Endothelial cell of umbilical vein (primary cell): ENCODE measurements around the gene LMO7. TPM values are rescaled to one million over a fixed set of nuclear protein-coding genes. Genes with fewer than 3 reads are reported as not detected.
A peak's percentile ranks its signal among the peaks of the same experiment; 100 is the strongest.

Experiments used
- BruUV-seq: library from RNA; stranded (reverse); fragments of 400-500 nt; replicated peaks from 2 replicates; lab custom pipeline; 2021; lab: Mats Ljungman, UMichigan
- CTCF ChIA-PET: fragments of 300-600, 350-600 bp; sonication (Branson Sonifier 250); formaldehyde crosslinking; loops from one replicate; lab custom pipeline; 2021; ENCODE audit warnings: antibody characterized with exemption, inconsistent platforms; lab: Charles Lee
- POLR2A ChIA-PET: fragments of 300-600, 350-600 bp; sonication (Branson Sonifier 250); formaldehyde crosslinking; loops from one replicate; lab custom pipeline; 2021; ENCODE audit warnings: antibody characterized with exemption, inconsistent platforms; lab: Charles Lee
- DNase-seq: peaks from one replicate; pipeline ENCODE4 v3.0.0-alpha.2; 2011; ENCODE audit warnings: low read depth, low spot score
- FAIRE-seq: peaks from 2 replicates; lab custom pipeline; 2011; peaks lifted over from hg19 to GRCh38; lab: Jason Lieb, UNC
- H2AFZ ChIP-seq: 2 replicates; pipeline ENCODE4 v1.6.0; 2012; ENCODE audit warnings: low read depth, low read length, control low read depth, inconsistent platforms
- H3K27ac ChIP-seq: 2 replicates; pipeline ENCODE4 v1.5.1; 2011; ENCODE audit warnings: low read depth, mild to moderate bottlenecking, control low read depth, low read length, moderate library complexity; ENCODE audit not compliant: insufficient read depth
- H3K27me3 ChIP-seq, 2 experiments: 2 replicates each; pipeline versions ENCODE4 v1.6.0 to v1.6.1; 2011; ENCODE audit warnings: low read length in 2 of 2, mixed read lengths in 1 of 2; ENCODE audit not compliant: control insufficient read depth in 2 of 2, insufficient read depth in 2 of 2
- H3K36me3 ChIP-seq, 2 experiments: 2 replicates in 1 of 2; 3 replicates in 1 of 2; pipeline ENCODE4 v1.5.1; 2011; ENCODE audit warnings: low read length in 2 of 2, mild to moderate bottlenecking in 1 of 2, moderate library complexity in 1 of 2; ENCODE audit not compliant: control insufficient read depth in 2 of 2, insufficient read depth in 2 of 2; ENCODE audit errors: extremely low read depth in 1 of 2
- H3K4me1 ChIP-seq: 3 replicates; pipeline ENCODE4 v1.5.1; 2011; ENCODE audit warnings: mild to moderate bottlenecking, low read length; ENCODE audit not compliant: control insufficient read depth, insufficient read depth; ENCODE audit errors: extremely low read depth
- H3K4me2 ChIP-seq: 2 replicates; pipeline ENCODE4 v1.6.1; 2011; ENCODE audit warnings: low read length, control low read depth, mixed read lengths; ENCODE audit not compliant: insufficient read depth
- H3K4me3 ChIP-seq, 3 experiments: fragments of 200-600 bp in 1 of 3; sonication (generic), shearing (Covaris generic) in 1 of 3; replicated peaks in 1 of 3; 2 replicates each; pipeline ENCODE4 v1.5.1; 2011 to 2016; ENCODE audit warnings: control low read depth in 3 of 3, low read length in 3 of 3, mild to moderate bottlenecking in 2 of 3, inconsistent platforms in 1 of 3, low read depth in 1 of 3, moderate library complexity in 1 of 3; ENCODE audit not compliant: insufficient read depth in 1 of 3
- H3K79me2 ChIP-seq: 2 replicates; pipeline ENCODE4 v1.6.0; 2012; ENCODE audit warnings: low read length, inconsistent platforms; ENCODE audit not compliant: control insufficient read depth, insufficient read depth
- H3K9ac ChIP-seq: replicated peaks from 2 replicates; pipeline ENCODE3; 2011; ENCODE audit warnings: low read length, control low read depth; ENCODE audit not compliant: insufficient read depth; ENCODE audit errors: extremely low read depth
- H3K9me1 ChIP-seq: replicated peaks from 3 replicates; pipeline ENCODE4 v1.6.0; 2011; ENCODE audit warnings: mild to moderate bottlenecking, low read length; ENCODE audit not compliant: control insufficient read depth, insufficient read depth; ENCODE audit errors: extremely low read depth
- H3K9me3 ChIP-seq: replicated peaks from 2 replicates; pipeline ENCODE4 v1.5.1; 2012; ENCODE audit warnings: low read length, inconsistent platforms; ENCODE audit not compliant: control insufficient read depth, insufficient read depth
- H4K20me1 ChIP-seq: replicated peaks from 2 replicates; pipeline ENCODE3; 2011; ENCODE audit warnings: mild to moderate bottlenecking, low read length; ENCODE audit not compliant: control insufficient read depth, insufficient read depth; ENCODE audit errors: extremely low read depth
- EZH2 ChIP-seq: IDR thresholded peaks from 2 replicates; pipeline ENCODE4 v1.6.1; 2012; ENCODE audit warnings: borderline replicate concordance, low read depth, mild to moderate bottlenecking, moderate library complexity, low read length, inconsistent platforms; ENCODE audit not compliant: severe bottlenecking
- FOS ChIP-seq: IDR thresholded peaks from 2 replicates; pipeline ENCODE4 v1.6.1; 2011; ENCODE audit warnings: mild to moderate bottlenecking, low read length, moderate library complexity, borderline replicate concordance; ENCODE audit not compliant: insufficient read depth
- GATA2 ChIP-seq: IDR thresholded peaks from 2 replicates; pipeline ENCODE4 v1.7.0; 2011; ENCODE audit warnings: low read depth, mild to moderate bottlenecking, moderate library complexity, mixed read lengths, low read length; ENCODE audit not compliant: insufficient read length, insufficient read depth
- JUN ChIP-seq: IDR thresholded peaks from 2 replicates; pipeline ENCODE4 v1.6.1; 2011; ENCODE audit warnings: borderline replicate concordance, low read depth; ENCODE audit not compliant: insufficient read length, insufficient read depth
- MYC ChIP-seq: IDR thresholded peaks from one replicate; pipeline ENCODE4 v1.6.1; 2011; ENCODE audit warnings: mild to moderate bottlenecking, low read depth, low read length
- POLR2A ChIP-seq: IDR thresholded peaks from 2 replicates; pipeline ENCODE4 v1.6.1; 2012; ENCODE audit warnings: low read depth, mild to moderate bottlenecking, control low read depth, low read length
- POLR2AphosphoS5 ChIP-seq: IDR thresholded peaks from 2 replicates; pipeline ENCODE4 v1.6.1; 2012; ENCODE audit warnings: low read depth, mild to moderate bottlenecking, control low read depth, low read length, moderate library complexity; ENCODE audit not compliant: insufficient read depth
- dilution Hi-C: fragments of 300-500 bp; cut with MboI; formaldehyde crosslinking; loops from one replicate; pipeline ENCODE4 v1.15.0; 2019; ENCODE audit warnings: low sequenced_read_pairs; ENCODE audit not compliant: extremely low pct_ligation_motif_present
- intact Hi-C: fragments of 100-400 bp; cut with micrococcal nuclease; formaldehyde crosslinking; loops from one replicate; pipeline ENCODE4 v1.10.0; 2022
- polyA plus RNA-seq, 4 experiments: library from polyadenylated mRNA; depleted of rRNA in 3 of 4; stranded (reverse) in 3 of 4; unstranded in 1 of 4; fragments of >200 nt; gene quantifications; 2 replicates each; pipeline versions ENCODE4 v1.2.1 to v1.2.3, GENCODE V29; 2011 to 2012; ENCODE audit warnings: missing spikeins in 1 of 4
- total RNA-seq: library from RNA; stranded (reverse); gene quantifications from 2 replicates; pipeline ENCODE4 v1.2.3, GENCODE V29; 2021
- TF ChIP-seq, protein P1 (sequence below): IDR thresholded peaks from 2 replicates; pipeline ENCODE4 v1.6.1; 2011; ENCODE audit not compliant: insufficient read depth, insufficient read length
- TF ChIP-seq, protein P2 (sequence below), 2 donors: IDR thresholded peaks; 1 replicate in 1 of 2; 2 replicates in 1 of 2; pipeline ENCODE4 v1.5.1; 2011; ENCODE audit warnings: low read length in 2 of 2, mild to moderate bottlenecking in 2 of 2, moderate library complexity in 2 of 2, control low read depth in 1 of 2, inconsistent platforms in 1 of 2, low read depth in 1 of 2; ENCODE audit not compliant: insufficient read depth in 1 of 2; ENCODE audit errors: extremely low read depth in 1 of 2

The LMO7 gene
- total and polyA plus RNA-seq, 2 donors (not counting 3 experiments of a cell fraction or from before 2014, with no cell fraction given) = 10.5 to 21.1 TPM

DNA sequence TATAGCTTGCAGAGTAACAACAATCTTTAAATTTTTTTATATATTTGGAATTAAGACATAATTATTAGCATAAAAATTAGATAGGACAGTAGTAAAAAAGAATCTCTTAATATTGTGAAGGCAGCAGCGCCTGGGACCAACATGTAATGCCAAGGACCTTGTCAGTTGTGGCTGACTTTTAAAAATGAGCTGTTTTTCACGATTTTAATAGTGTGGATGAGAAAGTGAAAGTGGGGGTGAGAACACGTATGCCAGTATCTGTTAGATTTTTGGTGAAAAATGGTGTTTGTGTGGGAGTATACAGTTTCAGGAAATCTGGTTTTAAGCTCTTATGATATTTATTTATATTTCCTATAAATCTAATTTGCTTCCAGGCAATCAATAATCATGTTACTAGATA lies 125.2 kb downstream of the LMO7 start:
- Histone ChIP-seq H4K20me1 (no peaks in the 10 kb centered on the region), H3K9ac (peak overlapping the region; percentile 63), H3K36me3 (no peaks in the 10 kb centered on the region), H3K27me3 (no peaks in the 10 kb centered on the region), H3K4me1 (peaks cover 15% of the 10 kb centered on the region), H3K9me3 (no peaks in the 10 kb centered on the region), H2AFZ (no peak overlapping the region), H3K4me2 (peak overlapping the region; percentile 80), H3K9me1 (no peaks in the 10 kb centered on the region), H3K4me3 (peak overlapping the region in 2 of 3 experiments; percentile 60 to 75), H3K79me2 (no peaks in the 10 kb centered on the region), H3K27ac (peak overlapping the region; percentile 38)
- no peak for DNase-seq
- dilution Hi-C loops = no loop called here
- ChIA-PET CTCF (interaction anchor here (0.7 to 3.2 kb wide), 16 partner anchors 10 to 1124 kb away, joined by 3 to 33 read pairs (median 4); no protein-coding TSS in a partner anchor), POLR2A (no interaction called here)
- BruUV-seq = no TSS peak
- intact Hi-C loops = loop anchor here (2.0 to 5.0 kb wide), 2 partner anchors 37 to 111 kb away; no protein-coding TSS in a partner anchor
- TF ChIP-seq, protein P1, sequence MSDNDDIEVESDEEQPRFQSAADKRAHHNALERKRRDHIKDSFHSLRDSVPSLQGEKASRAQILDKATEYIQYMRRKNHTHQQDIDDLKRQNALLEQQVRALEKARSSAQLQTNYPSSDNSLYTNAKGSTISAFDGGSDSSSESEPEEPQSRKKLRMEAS = no peak
- no peak for TF ChIP-seq GATA2
- no peak for TF ChIP-seq FOS
- TF ChIP-seq POLR2A = no peak
- no peak for TF ChIP-seq JUN
- no peak for TF ChIP-seq MYC
- TF ChIP-seq, protein P2, sequence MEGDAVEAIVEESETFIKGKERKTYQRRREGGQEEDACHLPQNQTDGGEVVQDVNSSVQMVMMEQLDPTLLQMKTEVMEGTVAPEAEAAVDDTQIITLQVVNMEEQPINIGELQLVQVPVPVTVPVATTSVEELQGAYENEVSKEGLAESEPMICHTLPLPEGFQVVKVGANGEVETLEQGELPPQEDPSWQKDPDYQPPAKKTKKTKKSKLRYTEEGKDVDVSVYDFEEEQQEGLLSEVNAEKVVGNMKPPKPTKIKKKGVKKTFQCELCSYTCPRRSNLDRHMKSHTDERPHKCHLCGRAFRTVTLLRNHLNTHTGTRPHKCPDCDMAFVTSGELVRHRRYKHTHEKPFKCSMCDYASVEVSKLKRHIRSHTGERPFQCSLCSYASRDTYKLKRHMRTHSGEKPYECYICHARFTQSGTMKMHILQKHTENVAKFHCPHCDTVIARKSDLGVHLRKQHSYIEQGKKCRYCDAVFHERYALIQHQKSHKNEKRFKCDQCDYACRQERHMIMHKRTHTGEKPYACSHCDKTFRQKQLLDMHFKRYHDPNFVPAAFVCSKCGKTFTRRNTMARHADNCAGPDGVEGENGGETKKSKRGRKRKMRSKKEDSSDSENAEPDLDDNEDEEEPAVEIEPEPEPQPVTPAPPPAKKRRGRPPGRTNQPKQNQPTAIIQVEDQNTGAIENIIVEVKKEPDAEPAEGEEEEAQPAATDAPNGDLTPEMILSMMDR (IDR thresholded peaks at IDR 0.05; ENCODE audit: extremely low read depth in 1 of 2, insufficient read depth in 1 of 2, low read depth in 1 of 2, low read length in 2 of 2) = no peak
- no peak for TF ChIP-seq POLR2AphosphoS5
- TF ChIP-seq EZH2 = no peak
- no peak for FAIRE-seq
